ENCODE measurements around the gene DIS3L2.
"Not testable (repeated sequence)": the region's sequence is repeated elsewhere in the genome, so short reads cannot be mapped to it uniquely, and the experiment has no call there.

DIS3L2 gene

DNA sequence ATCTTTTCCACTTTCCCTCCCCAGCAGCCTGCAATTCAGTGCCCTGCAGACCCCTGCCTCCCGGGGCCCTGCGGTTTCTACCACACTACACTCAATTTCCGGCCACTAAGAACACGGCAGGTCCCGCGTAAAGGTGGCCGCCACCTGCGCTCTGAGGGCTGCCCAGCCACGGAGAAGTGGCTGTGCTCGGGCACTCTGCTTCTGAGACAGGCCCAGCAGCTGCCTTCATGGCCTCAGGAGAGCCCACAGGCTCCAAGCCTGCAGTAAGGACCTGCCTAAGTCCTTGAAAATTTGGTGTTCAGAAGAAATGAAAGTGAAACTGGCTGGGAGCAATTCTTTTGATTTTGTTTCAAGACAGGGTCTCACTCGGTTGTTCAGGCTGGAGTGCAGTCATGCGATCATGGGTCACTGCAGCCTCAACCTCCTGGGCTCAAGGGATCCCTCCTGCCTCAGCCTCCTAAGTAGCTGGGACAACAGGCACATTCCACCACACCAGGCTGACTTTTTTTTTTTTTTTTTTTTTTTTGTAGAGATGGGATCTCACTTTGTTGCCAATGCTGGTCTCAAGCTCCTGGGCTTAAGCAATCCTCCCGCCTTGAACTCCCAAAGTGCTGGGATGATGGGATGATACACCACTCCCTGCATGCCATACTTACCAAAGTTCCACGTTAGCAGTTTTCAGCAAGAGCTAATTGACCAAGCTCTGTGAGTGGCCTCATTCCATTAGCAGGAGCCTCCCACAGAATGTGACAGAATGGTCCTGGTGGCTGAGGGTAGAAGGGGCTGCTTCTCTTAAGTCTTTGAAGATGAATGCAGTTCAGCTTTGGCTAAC lies 402.5 kb downstream of the DIS3L2 start:
- peak overlapping the region; percentile 92 for H3K4me2 ChIP-seq
- TF ChIP-seq Cebpa-rat (IDR thresholded peaks at IDR 0.05), result no peak
- peaks cover 66% of the 10 kb centered on the region for H3K4me1 ChIP-seq
- H3K27me3 ChIP-seq, result no peaks in the 10 kb centered on the region
- H3K9ac ChIP-seq, result peak overlapping the region; percentile 58; the same call in 1 of the 2 replicates
- H3K9me3 ChIP-seq, result peaks cover 14% of the 10 kb centered on the region
- peak overlapping the region; percentile 51 for H3K4me3 ChIP-seq
- peaks cover 6% of the 10 kb centered on the region; the same call in 1 of the 2 replicates for H4K20me1 ChIP-seq
- H3K36me3 ChIP-seq, result no peaks in the 10 kb centered on the region
- peak overlapping the region; percentile 75 for H3K27ac ChIP-seq

DNA sequence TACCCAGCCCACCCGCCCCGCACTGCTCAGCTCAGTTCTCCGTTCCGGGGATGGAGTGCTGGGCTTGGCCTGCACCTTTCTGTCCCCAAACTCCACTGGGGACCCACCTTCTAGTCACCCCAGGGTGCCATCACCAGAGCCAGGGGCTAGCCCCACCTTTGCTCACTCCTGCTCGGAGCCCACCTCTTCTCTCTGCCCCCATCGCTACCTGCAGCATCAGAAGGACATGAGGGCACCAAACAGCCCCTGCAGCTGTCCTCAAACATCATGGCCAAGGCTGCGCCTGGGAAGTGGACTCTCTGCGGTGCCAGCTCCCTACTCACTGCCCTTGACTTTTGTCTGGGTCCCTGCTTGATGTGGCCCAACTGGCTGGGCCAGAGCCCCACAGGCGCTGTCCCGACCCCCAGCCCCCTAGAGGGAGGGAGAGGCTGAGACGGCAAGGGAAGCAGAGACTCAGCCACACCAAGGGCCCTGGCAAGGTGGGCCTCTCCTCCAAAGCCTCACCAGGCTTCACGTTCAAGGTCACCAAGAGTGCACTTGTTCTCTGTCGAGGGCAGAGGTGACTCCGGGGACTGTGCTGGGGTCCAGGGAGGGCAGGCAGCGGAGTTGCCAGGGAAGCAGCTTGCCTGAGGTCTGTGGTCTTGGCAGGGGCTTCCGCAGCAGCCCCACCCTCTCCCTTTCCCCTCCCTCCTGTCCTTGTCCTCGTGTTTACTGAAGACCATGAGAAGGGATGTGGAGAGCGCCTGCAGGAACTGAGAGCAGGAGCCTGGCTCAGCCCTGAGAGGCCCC lies 403.5 kb downstream of the DIS3L2 start:
- not testable (repeated sequence) for H3K9ac ChIP-seq, H4K20me1 ChIP-seq, H3K27me3 ChIP-seq, H3K4me3 ChIP-seq, H3K36me3 ChIP-seq
- H3K4me1 ChIP-seq, result peaks cover 76% of the 10 kb centered on the region
- H3K9me3 ChIP-seq, result peaks cover 14% of the 10 kb centered on the region
- peak overlapping the region; percentile 49; the same call in 1 of the 2 replicates for H3K27ac ChIP-seq
- peak overlapping the region; percentile 67 for H3K4me2 ChIP-seq

GRCh38 chr2:232365621-232366321 lies 404.3 kb downstream of the DIS3L2 start:
- Histone ChIP-seq H3K36me3 (no peaks in the 10 kb centered on the region), H3K4me3 (no peak overlapping the region), H3K27ac (0 out of 2 replicates have a peak overlapping the region, but pooled peaks have one; percentile 49), H3K4me2 (peak overlapping the region; percentile 67), H4K20me1 (peaks cover 6% of the 10 kb centered on the region; the same call in 1 of the 2 replicates), H3K9me3 (peaks cover 14% of the 10 kb centered on the region), H3K9ac (no peak overlapping the region), H3K4me1 (peaks cover 76% of the 10 kb centered on the region), H3K27me3 (no peaks in the 10 kb centered on the region)
- TF ChIP-seq Cebpa-rat (IDR thresholded peaks at IDR 0.05), result no peak

DNA sequence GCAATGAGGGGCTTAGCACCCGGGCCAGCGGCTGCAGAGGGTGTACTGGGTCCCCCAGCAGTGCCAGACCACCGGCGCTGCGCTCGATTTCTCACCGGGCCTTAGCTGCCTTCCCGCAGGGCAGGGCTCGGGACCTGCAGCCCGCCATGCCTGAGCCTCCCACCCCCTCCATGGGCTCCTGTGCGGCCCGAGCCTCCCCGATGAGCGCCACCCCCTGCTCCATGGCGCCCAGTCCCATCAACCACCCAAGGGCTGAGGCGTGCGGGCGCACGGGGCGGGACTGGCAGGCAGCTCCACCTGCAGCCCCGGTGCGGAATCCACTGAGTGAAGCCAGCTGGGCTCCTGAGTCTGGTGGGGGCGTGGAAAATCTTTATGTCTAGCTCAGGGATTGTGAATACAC lies 404.9 kb downstream of the DIS3L2 start:
- H4K20me1 ChIP-seq, H3K4me3 ChIP-seq, H3K27ac ChIP-seq, H3K27me3 ChIP-seq, H3K4me2 ChIP-seq, H3K9ac ChIP-seq, H3K36me3 ChIP-seq: not testable (repeated sequence)
- peaks cover 80% of the 10 kb centered on the region for H3K4me1 ChIP-seq
- H3K9me3 ChIP-seq, result peaks cover 10% of the 10 kb centered on the region

DNA sequence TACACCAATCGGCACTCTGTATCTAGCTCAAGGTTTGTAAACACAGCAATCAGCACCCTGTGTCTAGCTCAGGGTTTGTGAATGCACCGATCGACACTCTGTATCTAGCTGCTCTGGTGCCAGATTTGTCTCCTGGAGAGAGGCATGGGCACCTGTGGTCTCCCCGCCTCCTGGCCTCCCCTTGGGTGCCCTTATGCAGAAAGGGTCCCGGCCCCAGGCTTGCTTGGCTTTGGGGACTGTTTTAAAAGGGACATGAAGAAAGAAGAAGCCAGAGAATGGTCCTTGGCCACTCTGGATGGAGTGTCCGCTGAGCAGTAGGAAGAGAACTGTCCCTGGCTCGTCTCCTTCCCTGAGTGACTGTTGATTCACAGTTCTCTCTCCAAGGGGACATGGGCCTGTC lies 405.5 kb downstream of the DIS3L2 start:
- Histone ChIP-seq H3K27ac (no peak overlapping the region), H3K4me1 (peaks cover 77% of the 10 kb centered on the region)
- no peak for TF ChIP-seq Cebpa-rat (IDR thresholded peaks at IDR 0.05)

DNA sequence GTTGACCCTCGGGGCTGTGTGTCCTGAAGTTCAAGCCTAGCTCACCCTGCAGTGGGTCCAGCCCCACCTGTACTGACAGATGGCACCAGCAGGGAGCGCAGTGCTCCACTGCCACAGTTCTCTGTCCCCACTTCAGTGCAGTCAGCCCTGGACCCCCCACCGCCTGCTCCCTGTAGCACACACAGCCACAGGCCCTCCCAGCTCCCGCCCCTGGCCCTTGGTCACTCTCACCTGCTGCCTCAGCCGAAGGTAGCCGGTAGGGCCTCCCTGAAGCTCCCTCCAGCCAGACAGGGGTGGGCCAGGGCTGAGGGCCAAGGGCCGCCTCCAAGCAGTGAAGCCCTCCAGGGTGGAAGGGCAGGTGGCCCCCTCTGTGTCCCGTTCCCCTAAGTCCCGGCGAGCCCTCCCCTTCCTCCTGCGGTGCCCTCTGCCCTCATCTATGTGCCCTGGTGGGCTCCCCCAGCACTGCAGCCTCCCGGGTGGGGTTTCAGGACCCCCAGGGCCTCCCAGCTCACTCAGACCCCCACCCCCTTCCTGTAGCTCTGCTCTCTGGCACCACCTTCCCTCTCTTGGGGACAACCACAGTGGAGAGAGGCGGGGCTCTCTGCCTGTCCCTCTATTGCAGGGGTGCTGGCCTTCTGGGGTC lies 406.2 kb downstream of the DIS3L2 start:
- Histone ChIP-seq H3K4me3 (no peak overlapping the region), H4K20me1 (peaks cover 6% of the 10 kb centered on the region; the same call in 1 of the 2 replicates), H3K36me3 (no peaks in the 10 kb centered on the region), H3K27ac (peak overlapping the region; percentile 46; the same call in 1 of the 2 replicates), H3K27me3 (no peaks in the 10 kb centered on the region), H3K9ac (0 out of 2 replicates have a peak overlapping the region, but pooled peaks have one; percentile 19), H3K4me1 (peaks cover 70% of the 10 kb centered on the region), H3K4me2 (peak overlapping the region; percentile 40), H3K9me3 (no peaks in the 10 kb centered on the region)
- TF ChIP-seq Cebpa-rat (IDR thresholded peaks at IDR 0.05), result no peak

More for the DNA sequence above, 405.5 kb downstream of the DIS3L2 start:
- peaks cover 5% of the 10 kb centered on the region for H3K9me3 ChIP-seq
- H3K36me3 ChIP-seq, result no peaks in the 10 kb centered on the region
- peaks cover 6% of the 10 kb centered on the region; the same call in 1 of the 2 replicates for H4K20me1 ChIP-seq
- H3K4me3 ChIP-seq, result no peak overlapping the region
- H3K9ac ChIP-seq, result no peak overlapping the region
- H3K27me3 ChIP-seq, result no peaks in the 10 kb centered on the region
- no peak overlapping the region for H3K4me2 ChIP-seq

GRCh38 chr2:232368311-232368731 lies 406.8 kb downstream of the DIS3L2 start:
- H3K9me3 ChIP-seq, result no peaks in the 10 kb centered on the region
- H3K4me3 ChIP-seq, result no peak overlapping the region
- H4K20me1 ChIP-seq, result peaks cover 4% of the 10 kb centered on the region; the same call in 1 of the 2 replicates
- peak overlapping the region; percentile 40; the same call in 1 of the 2 replicates for H3K4me2 ChIP-seq
- H3K36me3 ChIP-seq, result no peaks in the 10 kb centered on the region
- no peaks in the 10 kb centered on the region for H3K27me3 ChIP-seq
- H3K9ac ChIP-seq, result 0 out of 2 replicates have a peak overlapping the region, but pooled peaks have one; percentile 19
- H3K4me1 ChIP-seq, result peaks cover 64% of the 10 kb centered on the region
- H3K27ac ChIP-seq, result no peak overlapping the region
- no peak for TF ChIP-seq Cebpa-rat (IDR thresholded peaks at IDR 0.05)

DNA sequence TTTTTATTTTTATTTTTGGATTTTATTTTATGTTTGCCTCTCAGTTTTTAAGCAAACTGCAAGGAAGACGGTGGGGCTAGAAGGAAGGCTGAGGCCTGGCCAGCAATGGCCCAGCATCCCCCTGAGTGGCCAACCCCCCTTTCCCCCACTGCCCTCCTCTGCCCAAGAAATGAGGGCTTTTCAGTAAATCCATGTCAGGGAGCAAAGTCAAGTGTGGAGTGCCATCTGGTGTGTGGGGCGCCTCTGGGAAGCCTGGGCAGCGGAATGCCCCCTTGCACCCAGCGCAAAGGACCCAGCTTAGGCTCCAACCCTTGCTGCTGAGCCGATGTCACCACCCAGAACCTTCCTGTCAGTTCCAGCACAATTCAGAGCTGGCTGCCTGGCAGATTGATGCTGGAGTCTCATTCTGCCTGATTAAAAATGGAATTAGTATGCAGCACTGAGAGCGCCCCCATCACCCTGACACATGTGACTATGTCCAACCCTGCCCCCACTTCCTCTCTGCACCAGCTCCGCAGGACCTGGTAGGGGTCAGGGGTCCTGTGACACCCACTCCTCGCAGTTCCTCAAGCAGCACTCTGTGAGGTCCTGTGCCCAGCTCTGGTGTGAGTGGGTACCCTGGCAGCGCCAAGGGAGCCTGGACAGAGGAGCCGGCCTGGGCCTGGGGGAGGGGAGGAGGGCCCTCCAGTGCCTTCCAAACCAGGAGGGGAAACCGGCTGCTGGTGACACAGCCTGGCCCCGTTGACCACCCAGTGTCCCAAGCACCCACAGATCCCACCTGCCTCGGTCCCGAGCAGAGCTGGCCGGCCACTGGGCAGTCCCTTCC lies 407.8 kb downstream of the DIS3L2 start:
- Histone ChIP-seq H3K4me3 (no peak overlapping the region), H3K27me3 (no peaks in the 10 kb centered on the region), H3K27ac (no peak overlapping the region; the same call in 1 of the 2 replicates), H3K4me2 (peak overlapping the region; percentile 54), H3K4me1 (peaks cover 54% of the 10 kb centered on the region), H3K9ac (no peak overlapping the region; the same call in 1 of the 2 replicates), H3K9me3 (no peaks in the 10 kb centered on the region), H4K20me1 (no peaks in the 10 kb centered on the region), H3K36me3 (no peaks in the 10 kb centered on the region)
- TF ChIP-seq Cebpa-rat (IDR thresholded peaks at IDR 0.05), result no peak

- H3K4me3 ChIP-seq, H3K27me3 ChIP-seq, H3K27ac ChIP-seq, H3K9ac ChIP-seq, H3K9me3 ChIP-seq, H4K20me1 ChIP-seq, H3K36me3 ChIP-seq: not testable (repeated sequence)
- Histone ChIP-seq H3K4me2 (peak overlapping the region; percentile 54), H3K4me1 (peaks cover 47% of the 10 kb centered on the region)
Observed at GRCh38 chr2:232370007-232370406, 408.5 kb downstream of the DIS3L2 start.

Data from BLaER1 (cell line).